ENCODE measurements around the gene TM4SF4.
A peak's percentile ranks its signal among the peaks of the same experiment; 100 is the strongest.

Gene TM4SF4

DNA sequence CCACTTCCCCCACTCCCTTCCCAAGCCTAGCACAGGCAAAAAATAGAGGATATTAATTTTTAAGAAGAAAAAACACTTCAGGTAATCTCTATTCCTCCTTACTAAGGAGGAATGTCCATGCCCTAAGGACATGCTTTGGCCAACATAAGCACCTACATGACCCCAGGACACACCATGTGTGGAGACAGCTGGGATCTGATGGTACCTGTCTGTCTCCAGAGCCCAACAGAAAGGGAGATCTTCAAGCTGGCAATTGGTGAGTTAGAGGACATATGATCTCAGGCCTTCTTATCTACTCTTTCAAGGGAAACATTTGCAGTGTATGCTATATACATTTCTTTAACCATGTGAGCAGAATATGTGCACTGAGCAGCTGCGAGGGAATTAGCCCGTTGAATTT, 7.0 kb downstream of the TM4SF4 start:
- DNase-seq (ENCODE audit: low spot score), result no peak

GRCh38 chr3:149486726-149487125, 12.2 kb downstream of the TM4SF4 start:
- no peak for DNase-seq (ENCODE audit: low spot score)

- no peak for DNase-seq (ENCODE audit: low spot score)
Observed at GRCh38 chr3:149487598-149488197, 13.2 kb downstream of the TM4SF4 start.

DNA sequence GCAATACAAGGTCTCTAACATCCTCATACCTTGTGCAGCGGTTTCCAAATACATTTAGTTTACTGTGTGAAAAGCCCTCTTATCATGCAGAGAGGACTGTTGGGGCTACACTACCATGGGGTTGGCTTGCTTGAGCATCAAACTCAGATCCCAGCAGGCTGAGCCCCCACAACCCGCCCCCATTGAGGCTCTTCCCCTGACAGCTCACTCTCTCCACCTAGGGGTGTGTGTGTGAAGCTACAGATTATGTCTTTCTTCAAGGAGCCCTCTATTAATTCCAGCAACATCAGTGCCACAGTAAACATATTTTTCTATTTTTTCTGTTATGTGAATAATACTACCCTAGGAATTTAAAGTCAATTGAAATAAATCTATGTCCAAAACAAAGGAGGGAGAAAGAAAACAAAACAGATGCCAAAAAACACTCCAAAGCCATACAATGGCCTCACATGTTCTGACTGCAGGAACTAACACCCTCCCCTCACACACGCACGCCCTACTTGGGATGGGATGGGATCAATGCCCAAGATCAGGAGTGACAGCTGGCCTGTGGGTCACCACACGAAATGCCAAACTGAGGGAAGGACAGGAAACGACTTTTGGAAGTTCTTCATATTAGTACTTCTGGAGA, 14.7 kb downstream of the TM4SF4 start:
- peak; percentile 52 for DNase-seq (ENCODE audit: low spot score)

GRCh38 chr3:149490260-149490971, 15.9 kb downstream of the TM4SF4 start:
- no peak for DNase-seq (ENCODE audit: low spot score)

DNA sequence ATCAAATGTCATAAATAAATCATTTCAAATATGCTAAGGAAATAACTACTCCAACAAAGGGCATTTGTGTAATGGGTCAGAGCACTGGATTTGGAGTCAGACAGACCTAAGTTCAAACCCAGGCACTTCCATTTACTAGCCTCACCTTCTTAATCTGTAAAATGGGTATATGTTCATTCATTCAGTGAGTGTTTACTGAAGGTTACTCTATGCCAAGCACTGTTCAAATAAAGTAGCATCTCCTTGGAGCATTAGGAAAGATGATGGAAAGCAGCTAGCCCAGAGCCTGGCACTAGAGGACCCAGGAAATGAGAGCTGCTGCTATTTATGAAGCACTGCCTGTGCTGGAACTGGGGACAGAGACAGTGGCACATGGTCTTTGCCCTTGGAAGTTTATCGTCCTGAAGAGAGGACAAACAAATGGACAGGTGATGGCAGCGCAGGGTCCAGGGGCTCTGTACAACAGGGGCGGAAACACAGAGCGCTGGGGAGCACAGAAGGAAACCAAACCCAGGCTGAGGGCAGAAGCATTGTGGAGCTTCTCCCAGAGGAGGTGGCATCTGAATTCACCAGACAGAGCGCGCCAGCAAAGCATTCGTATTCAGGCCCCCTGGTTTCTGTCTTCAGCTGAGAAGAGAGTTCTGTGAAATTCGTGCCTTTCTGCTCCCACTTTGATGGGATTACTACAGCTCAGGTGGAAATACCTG, 19.0 kb downstream of the TM4SF4 start:
- DNase-seq (ENCODE audit: low spot score), result no peak

DNA sequence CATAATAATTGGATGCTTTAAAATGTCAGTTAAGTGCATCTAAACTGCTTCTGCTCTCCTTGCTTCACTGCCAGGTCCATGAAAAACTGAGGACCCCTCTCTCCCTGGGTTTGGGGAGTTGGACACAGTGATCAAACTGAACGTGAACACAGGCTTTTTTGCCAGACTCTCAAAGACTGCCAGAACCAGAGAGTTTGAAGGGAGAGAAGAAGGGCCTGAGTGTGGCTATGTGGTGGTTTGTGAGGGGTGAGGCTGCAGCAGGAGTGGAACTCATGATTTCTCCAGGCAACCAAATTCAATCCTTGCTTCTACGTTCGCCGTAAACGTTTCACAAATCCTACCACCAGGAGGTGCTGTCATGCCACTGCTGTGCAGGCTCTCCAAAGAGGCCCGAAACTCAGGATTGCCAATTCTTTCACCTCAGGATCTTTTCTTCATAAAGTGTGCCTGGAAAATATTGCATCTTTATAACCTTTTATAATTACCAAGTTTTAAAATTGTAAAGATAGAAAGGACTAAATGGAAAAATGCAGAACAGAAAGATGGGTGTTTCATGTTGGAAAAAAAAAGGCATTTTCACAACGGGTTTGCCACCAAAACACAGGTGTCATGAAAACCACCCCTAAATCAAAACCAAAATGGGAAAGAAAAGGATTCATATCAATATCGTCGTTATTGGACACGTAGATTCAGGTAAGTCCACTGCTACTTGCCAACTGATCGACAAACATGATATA, 19.7 kb downstream of the TM4SF4 start:
- DNase-seq (ENCODE audit: low spot score), result peak; percentile 58

DNA sequence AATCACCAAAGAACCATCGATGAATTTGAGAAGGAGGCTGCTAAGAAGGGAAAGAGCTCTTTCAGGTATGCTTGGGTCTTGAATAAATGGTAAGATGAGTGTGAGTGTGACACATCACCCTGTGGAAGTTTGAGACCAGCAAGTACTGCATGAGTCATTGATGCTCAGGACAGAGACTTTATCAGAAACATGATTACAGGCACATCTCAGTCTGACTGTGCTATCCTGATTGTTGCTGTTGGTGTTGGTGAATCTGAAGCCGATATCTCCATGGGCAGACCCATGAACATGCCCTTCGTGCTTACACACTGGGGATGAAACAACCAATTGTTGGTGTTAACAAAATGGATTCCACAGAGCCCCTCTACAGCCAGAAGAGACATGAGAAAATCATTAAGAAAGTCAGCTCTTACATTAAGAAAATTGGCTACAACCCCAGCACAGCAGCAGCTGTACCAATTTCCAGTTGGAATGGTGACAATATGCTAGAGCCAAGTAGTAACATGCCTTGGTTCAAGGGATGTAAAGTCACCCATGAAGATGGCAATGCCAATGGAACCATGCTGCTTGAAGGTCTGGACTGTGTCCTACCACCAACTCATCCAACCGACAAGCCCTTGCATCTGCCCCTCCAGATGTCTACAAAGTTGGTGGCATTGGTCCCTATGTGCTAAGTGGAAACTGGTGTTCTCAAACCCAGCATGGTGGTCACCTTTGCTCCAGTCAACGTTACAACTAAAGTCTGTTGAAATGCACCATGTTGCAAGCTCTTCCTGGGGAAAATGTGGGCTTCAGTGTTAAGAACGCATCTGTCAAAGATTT, 20.5 kb downstream of the TM4SF4 start:
- no peak for DNase-seq (ENCODE audit: low spot score)

DNA sequence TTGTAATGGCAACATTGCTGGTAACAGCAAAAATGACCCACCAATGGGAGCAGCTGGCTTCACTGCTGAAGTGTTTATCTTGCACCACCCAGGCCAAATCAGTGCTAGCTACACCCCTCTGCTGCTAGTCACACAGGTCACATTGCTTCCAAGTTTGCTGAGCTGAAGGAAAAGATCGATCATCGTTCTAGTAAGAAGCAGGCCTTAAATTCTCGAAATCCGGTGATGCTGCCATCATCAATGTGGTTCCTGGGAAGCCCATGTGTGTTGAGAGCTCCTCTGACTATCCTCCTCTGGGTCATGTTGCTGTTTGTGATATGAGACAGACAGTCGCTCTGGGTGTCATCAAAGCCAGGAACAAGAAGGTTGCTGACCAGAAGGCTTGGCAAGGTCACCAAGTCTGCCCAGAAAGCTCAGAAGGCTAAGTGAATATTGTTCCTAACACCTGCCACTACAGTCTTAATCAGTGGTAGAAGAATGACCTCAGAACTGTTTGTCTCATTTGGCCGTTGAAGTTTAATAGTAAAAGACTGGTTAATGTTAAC, 21.2 kb downstream of the TM4SF4 start:
- DNase-seq (ENCODE audit: low spot score), result no peak

DNA sequence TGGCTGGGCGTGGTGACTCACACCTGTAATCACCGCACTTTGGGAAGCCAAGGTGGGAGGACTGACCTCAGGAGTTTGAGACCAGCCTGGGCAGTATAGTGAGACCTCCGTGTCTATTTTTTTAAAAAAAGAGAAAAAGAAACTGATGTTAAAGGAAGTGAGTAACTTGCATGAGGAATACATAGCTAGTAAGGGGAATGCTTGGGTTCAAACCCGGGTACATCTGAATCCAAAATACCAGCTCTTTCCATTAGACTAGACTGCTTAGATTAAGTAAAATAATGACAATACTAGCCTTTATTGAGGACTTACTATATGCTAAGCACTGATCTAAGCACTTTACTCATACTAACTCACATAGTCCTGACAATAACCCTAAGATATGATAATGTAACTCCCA, 22.4 kb downstream of the TM4SF4 start:
- DNase-seq (ENCODE audit: low spot score), result no peak

GRCh38 chr3:149497966-149498670, 23.6 kb downstream of the TM4SF4 start:
- no peak for DNase-seq (ENCODE audit: low spot score)

DNA sequence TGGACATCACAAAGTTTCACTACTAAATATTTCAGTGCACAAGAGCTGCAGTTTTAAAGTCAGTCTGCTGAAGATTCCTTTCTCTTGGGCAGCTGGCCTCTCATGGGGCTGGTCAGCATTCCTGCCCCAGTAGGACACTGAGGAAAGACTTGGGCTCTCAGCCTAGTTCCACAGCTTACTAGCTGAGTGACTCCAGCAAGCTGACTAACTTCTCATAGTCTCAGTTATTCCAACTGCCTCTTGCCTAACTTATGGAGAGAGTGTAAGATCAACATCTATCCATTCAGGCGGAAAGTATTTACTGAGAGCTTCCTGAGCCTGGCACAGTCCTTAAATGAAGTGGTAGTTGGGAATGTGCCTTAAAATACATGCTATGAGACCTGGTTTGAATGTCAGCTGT, 27.0 kb downstream of the TM4SF4 start:
- DNase-seq (ENCODE audit: low spot score), result no peak

GRCh38 chr3:149502438-149502837, 27.9 kb downstream of the TM4SF4 start:
- no peak for DNase-seq (ENCODE audit: low spot score)

- no peak for DNase-seq (ENCODE audit: low spot score)
Observed at GRCh38 chr3:149506540-149506939, 32.0 kb downstream of the TM4SF4 start.

GRCh38 chr3:149506965-149507364, 32.5 kb downstream of the TM4SF4 start:
- DNase-seq (ENCODE audit: low spot score), result no peak

DNA sequence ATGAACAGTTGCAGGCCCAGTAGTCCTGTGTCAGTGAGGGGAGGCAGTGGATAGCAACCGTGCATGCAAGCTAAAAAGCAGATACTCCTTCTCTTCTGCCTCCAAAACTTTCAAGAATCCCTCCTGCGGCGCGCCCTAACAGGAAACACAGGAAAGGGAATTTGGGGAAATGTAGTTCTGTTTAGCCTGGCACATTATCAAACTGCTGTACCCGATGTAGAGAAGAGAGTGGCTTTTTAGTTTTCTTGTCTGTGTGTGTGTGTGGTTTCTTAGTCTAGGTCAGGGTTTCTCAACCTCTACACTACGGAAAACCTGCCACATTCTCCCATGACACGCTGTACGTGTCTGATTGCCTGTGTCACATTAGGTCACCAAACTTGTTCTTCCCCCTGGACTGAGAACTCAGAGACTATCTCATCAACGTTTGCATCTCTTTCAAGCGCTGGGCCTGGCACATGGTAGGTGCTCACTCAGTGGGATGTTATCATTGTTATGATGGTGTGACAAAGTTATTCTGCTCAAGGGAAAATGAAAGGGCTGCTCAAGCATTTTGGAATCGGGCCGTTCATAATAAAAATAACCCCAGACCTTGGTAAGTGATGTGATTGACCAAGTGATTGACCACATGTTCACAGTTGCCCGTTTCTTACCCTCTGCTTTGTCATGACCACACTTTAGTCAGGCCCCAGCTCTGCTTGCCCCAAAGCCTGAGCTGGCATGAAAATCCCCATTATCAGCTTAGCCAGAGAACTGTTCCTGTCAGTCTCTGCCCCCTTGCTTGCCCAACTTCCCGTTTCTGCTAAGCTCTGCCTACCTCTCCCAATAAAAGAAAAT, 33.2 kb downstream of the TM4SF4 start:
- no peak for DNase-seq (ENCODE audit: low spot score)

GRCh38 chr3:149509526-149509925, 35.0 kb downstream of the TM4SF4 start:
- DNase-seq (ENCODE audit: low spot score), result no peak

- DNase-seq (ENCODE audit: low spot score), result no peak
Observed at GRCh38 chr3:149510480-149510879, 36.0 kb downstream of the TM4SF4 start.

- no peak for DNase-seq (ENCODE audit: low spot score)
Observed at GRCh38 chr3:149511040-149511626, 36.6 kb downstream of the TM4SF4 start.

Data from cerebellar cortex (tissue), 1 donor.